Liver (tissue), 9 donors: ENCODE measurements around the gene C2CD4C. TPM values are rescaled to one million over a fixed set of nuclear protein-coding genes. Genes with fewer than 3 reads are reported as not detected.

Experiments
- DNase-seq: peaks from one replicate; pipeline ENCODE4 v3.0.0-alpha.2; 2017; ENCODE audit warnings: low spot score
- H3K27ac ChIP-seq, 2 donors: one replicate each; pipeline ENCODE4 v1.7.0; 2013; ENCODE audit warnings: inconsistent platforms in 2 of 2, low read length in 2 of 2, control low read depth in 1 of 2, low read depth in 1 of 2, mild to moderate bottlenecking in 1 of 2
- H3K27me3 ChIP-seq, 4 donors: one replicate each; pipeline versions ENCODE4 v1.6.1 to v1.7.0; 2013; ENCODE audit warnings: low read length in 3 of 4, inconsistent platforms in 1 of 4, mild to moderate bottlenecking in 1 of 4, moderate library complexity in 1 of 4; ENCODE audit not compliant: control insufficient read depth in 4 of 4, insufficient read depth in 4 of 4
- H3K36me3 ChIP-seq, 4 donors: one replicate each; pipeline versions ENCODE4 v1.6.1 to v1.7.0; 2013; ENCODE audit warnings: low read length in 3 of 4, mild to moderate bottlenecking in 3 of 4, low read depth in 1 of 4, moderate library complexity in 1 of 4; ENCODE audit not compliant: control insufficient read depth in 4 of 4, insufficient read depth in 3 of 4
- H3K4me1 ChIP-seq, 4 donors: one replicate each; pipeline versions ENCODE4 v1.6.1 to v1.7.0; 2013; ENCODE audit warnings: low read length in 3 of 4, mild to moderate bottlenecking in 3 of 4, moderate library complexity in 1 of 4; ENCODE audit not compliant: control insufficient read depth in 4 of 4, insufficient read depth in 4 of 4
- H3K4me3 ChIP-seq, 3 donors: one replicate each; pipeline versions ENCODE4 v1.6.1 to v1.7.0; 2013; ENCODE audit warnings: low read length in 3 of 3, control low read depth in 1 of 3, low read depth in 1 of 3, mild to moderate bottlenecking in 1 of 3
- H3K9ac ChIP-seq, 2 donors: one replicate each; pipeline ENCODE4 v1.7.0; 2013; ENCODE audit warnings: low read length in 2 of 2, mild to moderate bottlenecking in 2 of 2, moderate library complexity in 2 of 2, control low read depth in 1 of 2, low read depth in 1 of 2
- H3K9me3 ChIP-seq, 4 donors: one replicate each; pipeline versions ENCODE4 v1.6.1 to v1.7.0; 2013; ENCODE audit warnings: low read length in 3 of 4; ENCODE audit not compliant: control insufficient read depth in 4 of 4
- EGR1 ChIP-seq, 2 donors: IDR thresholded peaks; 2 replicates each; pipeline ENCODE4 v1.6.1; 2016 to 2018; ENCODE audit warnings: antibody characterized with exemption in 2 of 2, low read depth in 2 of 2
- GABPA ChIP-seq, 2 donors: IDR thresholded peaks in 1 of 2; conservative IDR thresholded peaks in 1 of 2; 2 replicates each; pipeline ENCODE4 v1.6.1; 2016; ENCODE audit warnings: antibody characterized with exemption in 2 of 2, mild to moderate bottlenecking in 1 of 2, moderate library complexity in 1 of 2
- HNF4A ChIP-seq, 2 donors: conservative IDR thresholded peaks; 2 replicates each; pipeline ENCODE4 v1.6.1; 2016; ENCODE audit warnings: antibody characterized with exemption in 2 of 2, mild to moderate bottlenecking in 2 of 2
- JUND ChIP-seq, 2 donors: IDR thresholded peaks; 2 replicates each; pipeline ENCODE4 v1.6.1; 2016; ENCODE audit warnings: antibody characterized with exemption in 2 of 2
- NR2F2 ChIP-seq: IDR thresholded peaks from 2 replicates; pipeline ENCODE4 v1.6.1; 2016; ENCODE audit warnings: antibody characterized with exemption
- RAD21 ChIP-seq, 2 donors: IDR thresholded peaks; 2 replicates each; pipeline ENCODE4 v1.6.1; 2016; ENCODE audit warnings: antibody characterized with exemption in 2 of 2, mild to moderate bottlenecking in 2 of 2
- RXRA ChIP-seq, 2 donors: IDR thresholded peaks; 2 replicates each; pipeline ENCODE4 v1.6.1; 2017 to 2018; ENCODE audit warnings: antibody characterized with exemption in 2 of 2, mild to moderate bottlenecking in 1 of 2
- SP1 ChIP-seq: IDR thresholded peaks from 2 replicates; pipeline ENCODE4 v1.6.1; 2018; ENCODE audit warnings: antibody characterized with exemption, mild to moderate bottlenecking
- YY1 ChIP-seq: IDR thresholded peaks from 2 replicates; pipeline ENCODE4 v1.6.1; 2016; ENCODE audit warnings: antibody characterized with exemption, mild to moderate bottlenecking
- ZBTB33 ChIP-seq: IDR thresholded peaks from 2 replicates; pipeline ENCODE4 v1.6.1; 2016; ENCODE audit warnings: antibody characterized with exemption
- WGBS: extraction: QIAGEN DNeasy Blood & Tissue Kit; methylation state at CpG from one replicate; pipeline ENCODE4 v1.1.7; 2013; 5-methylcytosine and 5-hydroxymethylcytosine counted together
- polyA plus RNA-seq, 2 donors: library from polyadenylated mRNA; stranded (reverse) in 1 of 2; unstranded in 1 of 2; fragments of 200-250 nt in 1 of 2; fragments of >200 nt in 1 of 2; fragmentation: Nextera tagmentation in 1 of 2; extraction: Ambion mirVana in 1 of 2; gene quantifications; one replicate each; pipeline versions ENCODE4 v1.2.1 to v1.2.3, GENCODE V29; 2013 to 2015
- total RNA-seq, 2 donors: library from RNA; depleted of rRNA; stranded (reverse); fragments of >200 nt; gene quantifications; one replicate each; pipeline ENCODE4 v1.2.3, GENCODE V29; 2014
- TF ChIP-seq, protein P1 (sequence below): IDR thresholded peaks from 2 replicates; pipeline ENCODE4 v1.6.1; 2016; ENCODE audit warnings: antibody characterized with exemption
- TF ChIP-seq, protein P2 (sequence below): IDR thresholded peaks from 2 replicates; pipeline ENCODE4 v1.6.1; 2016; ENCODE audit warnings: antibody characterized with exemption
- TF ChIP-seq, protein P3 (sequence below): IDR thresholded peaks from 2 replicates; pipeline ENCODE4 v1.6.1; 2016; ENCODE audit warnings: antibody characterized with exemption, mild to moderate bottlenecking
- donor health status: healthy.
- donor health status: healthy.
- donor health status: healthy.
- donor health status: healthy.
- donor health status: healthy.

C2CD4C gene
- total RNA-seq, result under 1 TPM; 0.09 to 0.42 TPM
- polyA plus RNA-seq, result under 1 TPM; 0.08 to 0.29 TPM

DNA sequence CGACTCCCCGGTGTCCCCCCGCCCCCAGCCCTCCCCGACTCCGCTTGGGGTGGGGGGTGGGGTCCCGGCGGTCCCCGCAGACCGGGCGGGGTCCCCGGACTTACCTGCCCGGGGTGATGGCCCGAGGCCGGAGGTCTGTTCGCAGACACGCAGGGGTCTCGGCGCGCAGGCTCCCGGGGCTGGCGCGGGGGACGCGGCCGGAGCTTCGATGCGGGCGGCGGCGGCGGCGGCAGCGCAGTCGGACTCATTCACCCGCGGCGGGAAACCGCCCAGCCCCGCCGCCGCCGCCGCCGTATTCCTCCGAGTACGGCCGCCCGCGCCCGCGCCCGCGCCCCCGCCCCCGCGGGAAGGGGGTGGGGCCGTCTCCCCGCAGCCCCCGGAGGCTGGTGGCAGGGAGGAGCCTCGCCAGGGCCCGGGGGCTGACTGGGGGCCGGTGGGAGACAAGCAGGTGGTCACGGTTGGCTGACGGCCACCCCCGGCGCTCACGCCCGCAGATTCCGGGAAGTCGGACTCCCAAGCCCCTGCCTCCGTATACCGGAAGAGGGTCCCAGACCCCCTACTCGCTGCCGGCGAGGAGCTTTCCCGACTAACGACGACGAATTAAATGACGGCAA is at the start of gene C2CD4C:
C2CD4C (minus strand) TSS at position 246 of the 614 bp plus-strand sequence. CDS start 786 bp downstream, outside the sequence.
- H3K9ac ChIP-seq, result no peak within 1 kb of the TSS

GRCh38 chr19:458091-459042 is 49.4 kb upstream of the C2CD4C start:
- H3K9me3 ChIP-seq, result no peaks in the 10 kb centered on the region
- 98% methylated on average over 89 of the region's 89 CpGs for WGBS
- no peak overlapping the region for H3K4me3 ChIP-seq
- no peak for DNase-seq
- TF ChIP-seq, protein P1, sequence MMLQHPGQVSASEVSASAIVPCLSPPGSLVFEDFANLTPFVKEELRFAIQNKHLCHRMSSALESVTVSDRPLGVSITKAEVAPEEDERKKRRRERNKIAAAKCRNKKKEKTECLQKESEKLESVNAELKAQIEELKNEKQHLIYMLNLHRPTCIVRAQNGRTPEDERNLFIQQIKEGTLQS, result no peak
- TF ChIP-seq NR2F2, result no peak
- TF ChIP-seq GABPA (IDR thresholded peaks at IDR 0.05 in 1 of 2, conservative IDR thresholded peaks at IDR 0.05 in 1 of 2), result no peak
- no peak for TF ChIP-seq ZBTB33
- no peak for TF ChIP-seq RXRA (IDR thresholded peaks at IDR 0.05)
- no peak for TF ChIP-seq SP1
- no peak for TF ChIP-seq EGR1 (IDR thresholded peaks at IDR 0.05; ENCODE audit: low read depth in 2 of 2)
- TF ChIP-seq, protein P2, sequence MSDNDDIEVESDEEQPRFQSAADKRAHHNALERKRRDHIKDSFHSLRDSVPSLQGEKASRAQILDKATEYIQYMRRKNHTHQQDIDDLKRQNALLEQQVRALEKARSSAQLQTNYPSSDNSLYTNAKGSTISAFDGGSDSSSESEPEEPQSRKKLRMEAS, result no peak
- TF ChIP-seq HNF4A (conservative IDR thresholded peaks at IDR 0.05), result no peak
- no peak for TF ChIP-seq JUND (IDR thresholded peaks at IDR 0.05)
- H3K9ac ChIP-seq, result no peak overlapping the region
- H3K36me3 ChIP-seq, result peaks cover 0 to 6% (median 0%) of the 10 kb centered on the region in 4 donors
- H3K27ac ChIP-seq, result no peak overlapping the region
- H3K4me1 ChIP-seq, result peaks cover 2 to 11% (median 6%) of the 10 kb centered on the region in 4 donors
- no peaks in the 10 kb centered on the region for H3K27me3 ChIP-seq

More for the DNA sequence above, at the start of gene C2CD4C:
- TF ChIP-seq, protein P3, sequence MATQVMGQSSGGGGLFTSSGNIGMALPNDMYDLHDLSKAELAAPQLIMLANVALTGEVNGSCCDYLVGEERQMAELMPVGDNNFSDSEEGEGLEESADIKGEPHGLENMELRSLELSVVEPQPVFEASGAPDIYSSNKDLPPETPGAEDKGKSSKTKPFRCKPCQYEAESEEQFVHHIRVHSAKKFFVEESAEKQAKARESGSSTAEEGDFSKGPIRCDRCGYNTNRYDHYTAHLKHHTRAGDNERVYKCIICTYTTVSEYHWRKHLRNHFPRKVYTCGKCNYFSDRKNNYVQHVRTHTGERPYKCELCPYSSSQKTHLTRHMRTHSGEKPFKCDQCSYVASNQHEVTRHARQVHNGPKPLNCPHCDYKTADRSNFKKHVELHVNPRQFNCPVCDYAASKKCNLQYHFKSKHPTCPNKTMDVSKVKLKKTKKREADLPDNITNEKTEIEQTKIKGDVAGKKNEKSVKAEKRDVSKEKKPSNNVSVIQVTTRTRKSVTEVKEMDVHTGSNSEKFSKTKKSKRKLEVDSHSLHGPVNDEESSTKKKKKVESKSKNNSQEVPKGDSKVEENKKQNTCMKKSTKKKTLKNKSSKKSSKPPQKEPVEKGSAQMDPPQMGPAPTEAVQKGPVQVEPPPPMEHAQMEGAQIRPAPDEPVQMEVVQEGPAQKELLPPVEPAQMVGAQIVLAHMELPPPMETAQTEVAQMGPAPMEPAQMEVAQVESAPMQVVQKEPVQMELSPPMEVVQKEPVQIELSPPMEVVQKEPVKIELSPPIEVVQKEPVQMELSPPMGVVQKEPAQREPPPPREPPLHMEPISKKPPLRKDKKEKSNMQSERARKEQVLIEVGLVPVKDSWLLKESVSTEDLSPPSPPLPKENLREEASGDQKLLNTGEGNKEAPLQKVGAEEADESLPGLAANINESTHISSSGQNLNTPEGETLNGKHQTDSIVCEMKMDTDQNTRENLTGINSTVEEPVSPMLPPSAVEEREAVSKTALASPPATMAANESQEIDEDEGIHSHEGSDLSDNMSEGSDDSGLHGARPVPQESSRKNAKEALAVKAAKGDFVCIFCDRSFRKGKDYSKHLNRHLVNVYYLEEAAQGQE, result no peak
- TF ChIP-seq RAD21 (IDR thresholded peaks at IDR 0.05), result no peak
- TF ChIP-seq, protein P1, result no peak
- no peak for TF ChIP-seq YY1
- TF ChIP-seq NR2F2, result no peak
- peaks cover 12 to 17% (median 14%) of the 10 kb centered on the region in 4 donors for H3K4me1 ChIP-seq
- H3K9me3 ChIP-seq, result no peaks in the 10 kb centered on the region
- H3K36me3 ChIP-seq, result no peaks in the 10 kb centered on the region
- peaks cover 0 to 2% (median 0%) of the 10 kb centered on the region in 4 donors for H3K27me3 ChIP-seq
- DNase-seq, result no peak
- H3K27ac ChIP-seq, result no peak within 1 kb of the TSS
- WGBS, result 1% methylated on average over 80 of the region's 80 CpGs
- H3K4me3 ChIP-seq, result peak within 1 kb of the TSS in 1 of 3 donors; percentile 47
